Left lung (tissue), 10 donors: Measurements from ENCODE around the gene AJAP1. TPM values are rescaled to one million over a fixed set of nuclear protein-coding genes. Genes with fewer than 3 reads are reported as not detected.
A peak's percentile ranks its signal among the peaks of the same experiment; 100 is the strongest.

Experiments
- ATAC-seq: fragments of 200-7000 bp; cut with Tn5 transposase; one replicate; pipeline ENCODE4 v1.9.1; 2020; ENCODE audit warnings: moderate library complexity
- DNase-seq, 4 donors: peaks; one replicate each; pipeline ENCODE4 v3.0.0-alpha.2; 2013 to 2020
- H3K27ac ChIP-seq, 2 donors: fragments of 200-600 bp; sonication (generic) in 1 of 2; one replicate each; pipeline versions ENCODE4 v1.5.0 to v1.8.0; 2020 to 2021
- H3K27me3 ChIP-seq, 2 donors: fragments of 200-600 bp; sonication (generic) in 1 of 2; one replicate each; pipeline versions ENCODE4 v1.5.0 to v1.8.0; 2020 to 2021
- H3K36me3 ChIP-seq, 2 donors: fragments of 200-600 bp; sonication (generic) in 1 of 2; one replicate each; pipeline versions ENCODE4 v1.5.0 to v1.8.0; 2020 to 2021
- H3K4me1 ChIP-seq, 2 donors: fragments of 200-600 bp; one replicate each; pipeline ENCODE4 v1.8.0; 2021
- H3K4me3 ChIP-seq, 2 donors: fragments of 200-600 bp; sonication (generic) in 1 of 2; one replicate each; pipeline versions ENCODE4 v1.5.0 to v1.8.0; 2020 to 2021; ENCODE audit warnings: mild to moderate bottlenecking in 1 of 2
- H3K9me3 ChIP-seq, 2 donors: fragments of 200-600 bp; sonication (generic) in 1 of 2; one replicate each; pipeline versions ENCODE4 v1.5.0 to v1.8.0; 2020 to 2021
- CTCF ChIP-seq, 2 donors: fragments of 200-600 bp; sonication (generic) in 1 of 2; IDR thresholded peaks; one replicate each; pipeline versions ENCODE4 v1.5.0 to v1.8.0; 2021; ENCODE audit warnings: antibody characterized with exemption in 2 of 2
- intact Hi-C, 2 donors: fragments of 100-400 bp; cut with DNase I; formaldehyde crosslinking; loops; one replicate each; pipeline versions ENCODE4 v1.11.2 to v1.14.2; 2022
- polyA plus RNA-seq, 6 donors: library from polyadenylated mRNA; unstranded; fragments of 120-200 nt; gene quantifications; one replicate each; pipeline ENCODE4 v1.2.1, GENCODE V29; 2013; ENCODE audit not compliant: insufficient read length in 6 of 6
- total RNA-seq, 2 donors: library from RNA; stranded (reverse); fragmentation: NEBNext Ultra II Directional; extraction: Animal tissue kit (Norgen Biotek cat#: 25700); gene quantifications; one replicate each; pipeline ENCODE4 v1.2.1, GENCODE V29; 2021
- donor health status: DM: no; HTN: yes; CAD: no.
- donor health status: DM: no; HTN: no; CAD: no.

Gene AJAP1
- total and polyA plus RNA-seq, 8 donors, result 0.06 to 0.79 (median 0.20) TPM

DNA sequence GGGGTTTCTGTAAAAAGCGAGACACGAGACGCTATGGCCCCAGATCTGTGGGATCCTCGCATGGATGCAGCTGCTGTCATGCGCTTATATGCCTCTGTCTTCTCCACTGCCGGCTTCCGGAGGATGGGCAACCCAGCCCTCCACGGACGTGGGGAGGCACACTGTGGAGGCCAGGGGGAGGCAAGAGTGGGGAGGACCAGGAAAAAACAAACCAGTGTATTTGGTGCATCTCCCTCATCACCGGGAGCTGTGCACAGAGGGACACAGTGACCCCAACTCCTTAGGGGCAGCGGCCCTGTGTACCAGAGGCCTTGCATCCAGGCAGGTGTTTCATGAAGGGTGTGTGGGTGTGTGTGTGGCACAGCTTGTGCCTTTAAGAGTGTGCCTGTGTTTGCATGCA lies 95.0 kb downstream of the AJAP1 start:
- DNase-seq (peak in 1 of 4 donors; percentile 32), ATAC-seq (no peak)
- Histone ChIP-seq H3K27me3 (peaks cover 0 to 5% of the 10 kb centered on the region in 2 donors), H3K4me3 (no peak overlapping the region), H3K4me1 (no peaks in the 10 kb centered on the region), H3K9me3 (peaks cover 0 to 8% of the 10 kb centered on the region in 2 donors), H3K27ac (no peak overlapping the region), H3K36me3 (no peaks in the 10 kb centered on the region)
- TF ChIP-seq CTCF (IDR thresholded peaks at IDR 0.05), result no peak
- intact Hi-C loops, result no loop called here

DNA sequence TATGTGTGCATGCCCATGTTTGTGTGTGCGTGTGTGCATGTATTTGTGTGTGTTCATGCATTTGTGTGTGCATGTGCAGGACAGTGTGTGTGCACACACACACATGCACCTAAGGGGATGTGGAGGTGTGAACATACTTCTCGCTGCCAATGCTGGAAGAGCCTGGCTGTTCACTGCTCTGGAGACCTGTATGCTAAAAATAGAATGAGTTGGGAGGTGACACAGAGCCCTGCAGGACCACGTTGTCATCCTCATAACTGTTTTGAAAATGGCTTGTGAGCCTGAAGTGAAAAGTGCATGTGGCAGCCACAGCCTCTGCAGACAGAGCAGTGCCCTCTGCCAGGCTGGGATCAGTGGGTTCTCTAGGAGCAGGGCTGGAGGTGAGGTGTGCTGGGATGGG lies 95.8 kb downstream of the AJAP1 start:
- DNase-seq, result peak in 1 of 4 donors; percentile 17
- H3K4me1 ChIP-seq, result no peaks in the 10 kb centered on the region
- ATAC-seq, result no peak
- no peak overlapping the region for H3K4me3 ChIP-seq
- H3K9me3 ChIP-seq, result peaks cover 0 to 10% of the 10 kb centered on the region in 2 donors
- H3K36me3 ChIP-seq, result no peaks in the 10 kb centered on the region
- H3K27me3 ChIP-seq, result peaks cover 0 to 5% of the 10 kb centered on the region in 2 donors
- intact Hi-C loops, result no loop called here
- no peak for TF ChIP-seq CTCF (IDR thresholded peaks at IDR 0.05)
- no peak overlapping the region for H3K27ac ChIP-seq

- H3K36me3 ChIP-seq, result no peaks in the 10 kb centered on the region
- no peak for ATAC-seq
- H3K4me1 ChIP-seq, result no peaks in the 10 kb centered on the region
- DNase-seq, result no peak
- peaks cover 0 to 10% of the 10 kb centered on the region in 2 donors for H3K9me3 ChIP-seq
- intact Hi-C loops, result no loop called here
- H3K27ac ChIP-seq, result no peak overlapping the region
- H3K4me3 ChIP-seq, result no peak overlapping the region
- no peak for TF ChIP-seq CTCF (IDR thresholded peaks at IDR 0.05)
- H3K27me3 ChIP-seq, result peaks cover 0 to 23% of the 10 kb centered on the region in 2 donors
These were observed 97.7 kb downstream of the AJAP1 start for GRCh38 chr1:4752059-4752458.

- Histone ChIP-seq H3K27ac (no peak overlapping the region), H3K4me1 (no peaks in the 10 kb centered on the region), H3K36me3 (no peaks in the 10 kb centered on the region), H3K27me3 (peaks cover 0 to 27% of the 10 kb centered on the region in 2 donors), H3K9me3 (peaks cover 0 to 18% of the 10 kb centered on the region in 2 donors), H3K4me3 (no peak overlapping the region)
- ATAC-seq (no peak), DNase-seq (peak in 1 of 4 donors; percentile 48)
- intact Hi-C loops, result no loop called here
- no peak for TF ChIP-seq CTCF (IDR thresholded peaks at IDR 0.05)
These were observed 100.4 kb downstream of the AJAP1 start for GRCh38 chr1:4754816-4755215.

DNA sequence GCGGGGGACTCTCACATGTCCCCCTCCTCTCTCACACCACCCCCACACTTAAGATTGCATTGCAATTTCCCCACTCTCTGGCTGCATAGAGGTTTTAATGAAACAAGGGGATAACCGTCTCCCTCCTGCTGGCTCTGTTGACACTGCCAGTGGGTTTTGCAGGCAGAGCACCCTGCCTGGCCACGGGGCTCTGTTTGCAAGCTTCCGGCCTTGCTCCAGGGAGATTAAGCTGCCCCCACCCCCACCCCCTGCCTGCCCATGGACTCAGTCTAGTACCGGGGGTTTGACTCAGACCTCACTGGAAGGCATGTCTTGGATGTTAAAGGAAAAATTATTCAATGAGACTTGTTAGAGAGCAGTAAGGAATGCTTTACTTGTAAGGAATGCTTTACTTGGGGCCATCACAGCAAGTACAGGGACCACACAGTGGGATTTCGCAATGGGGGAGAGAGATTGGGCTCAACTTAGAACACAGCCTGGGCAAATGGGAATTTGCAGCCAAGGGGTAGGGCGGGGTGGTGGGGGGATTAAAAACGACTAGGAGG lies 101.0 kb downstream of the AJAP1 start:
- no peak overlapping the region for H3K4me3 ChIP-seq
- no peak for ATAC-seq

More for the DNA sequence above, 101.0 kb downstream of the AJAP1 start:
- peak in 3 of 4 donors; percentile 11 to 66 (median 55) for DNase-seq
- Histone ChIP-seq H3K4me1 (no peaks in the 10 kb centered on the region), H3K27ac (no peak overlapping the region), H3K27me3 (peaks cover 0 to 27% of the 10 kb centered on the region in 2 donors), H3K36me3 (no peaks in the 10 kb centered on the region), H3K9me3 (peaks cover 0 to 18% of the 10 kb centered on the region in 2 donors)
- TF ChIP-seq CTCF (IDR thresholded peaks at IDR 0.05), result no peak
- intact Hi-C loops, result no loop called here
